ENCODE measurements around the gene ATRX.
"Not testable (repeated sequence)": the region's sequence is repeated elsewhere in the genome, so short reads cannot be mapped to it uniquely, and the experiment has no call there.

ATRX gene

DNA sequence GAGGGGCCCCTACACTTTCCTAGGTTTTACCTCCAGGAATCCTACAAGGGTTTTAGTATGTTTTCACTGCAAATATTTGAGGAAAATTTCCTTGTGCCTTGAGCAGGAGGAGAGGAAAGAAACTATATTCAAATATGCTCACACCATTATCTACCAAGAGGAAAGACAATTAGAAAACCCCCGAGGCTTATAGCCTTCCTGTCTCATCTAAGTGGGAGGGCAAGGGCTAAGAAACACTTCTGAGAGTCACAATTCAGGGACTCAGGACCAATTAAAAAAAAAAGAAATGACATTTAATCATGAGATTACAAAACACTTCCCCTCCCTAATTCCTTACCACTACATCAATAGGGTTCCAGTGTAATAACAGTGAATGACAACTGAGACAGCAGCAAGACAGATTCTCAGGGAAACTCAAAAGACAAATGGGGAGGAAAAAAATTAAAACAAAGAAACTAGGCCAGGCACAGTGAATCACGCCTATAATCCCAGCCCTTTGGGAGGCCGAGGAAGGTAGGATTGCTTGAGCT, 45.6 kb downstream of the ATRX start:
- H3K4me3 ChIP-seq (ENCODE audit: low read length): no peak overlapping the region
- no peak for DNase-seq (ENCODE audit: low read depth, low spot score)

- DNase-seq (ENCODE audit: low read depth, low spot score): no peak
- H3K4me3 ChIP-seq (ENCODE audit: low read length): no peak overlapping the region
These were observed 52.7 kb downstream of the ATRX start for GRCh38 chrX:77733342-77733741.

- H3K4me3 ChIP-seq (ENCODE audit: low read length): no peak overlapping the region
- DNase-seq (ENCODE audit: low read depth, low spot score): no peak
These were observed 54.1 kb downstream of the ATRX start for GRCh38 chrX:77731821-77732419.

DNA sequence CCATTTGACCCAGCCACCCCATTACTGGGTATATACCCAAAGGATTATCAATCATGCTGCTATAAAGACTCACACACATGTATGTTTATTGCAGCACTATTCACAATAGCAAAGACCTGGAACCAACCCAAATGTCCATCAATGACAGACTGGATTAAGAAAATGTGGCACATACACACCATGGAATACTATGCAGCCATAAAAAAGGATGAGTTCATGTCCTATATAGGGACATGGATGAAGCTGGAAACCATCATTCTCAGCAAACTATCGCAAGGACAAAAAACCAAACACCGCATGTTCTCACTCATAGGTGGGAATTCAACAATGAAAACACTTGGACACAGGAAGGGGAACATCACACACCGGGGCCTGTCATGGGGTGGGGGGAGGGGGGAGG, 59.9 kb downstream of the ATRX start:
- DNase-seq (ENCODE audit: low read depth, low spot score); H3K4me3 ChIP-seq (ENCODE audit: low read length): not testable (repeated sequence)

GRCh38 chrX:77723681-77724080, 62.3 kb downstream of the ATRX start:
- DNase-seq (ENCODE audit: low read depth, low spot score): no peak
- no peak overlapping the region for H3K4me3 ChIP-seq (ENCODE audit: low read length)

GRCh38 chrX:77719388-77719787, 66.6 kb downstream of the ATRX start:
- no peak overlapping the region for H3K4me3 ChIP-seq (ENCODE audit: low read length)
- DNase-seq (ENCODE audit: low read depth, low spot score): no peak

GRCh38 chrX:77704881-77705280, 81.1 kb downstream of the ATRX start:
- no peak for DNase-seq (ENCODE audit: low read depth, low spot score)
- no peak overlapping the region for H3K4me3 ChIP-seq (ENCODE audit: low read length)

- DNase-seq (ENCODE audit: low read depth, low spot score): peak; percentile 42
These were observed 87.8 kb downstream of the ATRX start for GRCh38 chrX:77698242-77698641.

DNA sequence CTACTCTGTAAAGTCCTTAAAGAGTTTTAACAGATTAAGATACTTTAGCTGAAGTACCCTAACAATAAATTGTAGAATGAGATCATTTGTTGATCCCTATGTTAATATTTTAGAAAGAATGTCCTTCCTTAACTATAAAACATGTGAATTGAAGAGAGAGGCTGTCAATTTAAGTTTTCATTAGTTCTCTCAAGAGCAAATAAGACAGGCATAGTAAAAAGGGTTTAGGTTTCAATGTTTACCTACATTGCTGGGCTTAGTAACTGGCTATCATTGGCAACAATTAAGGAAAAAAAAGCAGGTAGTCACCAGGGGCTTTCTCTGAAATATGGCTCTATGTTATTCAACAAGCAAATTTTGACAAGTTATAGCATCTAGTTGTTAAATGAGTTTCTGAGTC, 91.5 kb downstream of the ATRX start:
- H3K4me3 ChIP-seq (ENCODE audit: low read length): no peak overlapping the region
- no peak for DNase-seq (ENCODE audit: low read depth, low spot score)

More at GRCh38 chrX:77698242-77698641, 87.8 kb downstream of the ATRX start:
- no peak overlapping the region for H3K4me3 ChIP-seq (ENCODE audit: low read length)

DNA sequence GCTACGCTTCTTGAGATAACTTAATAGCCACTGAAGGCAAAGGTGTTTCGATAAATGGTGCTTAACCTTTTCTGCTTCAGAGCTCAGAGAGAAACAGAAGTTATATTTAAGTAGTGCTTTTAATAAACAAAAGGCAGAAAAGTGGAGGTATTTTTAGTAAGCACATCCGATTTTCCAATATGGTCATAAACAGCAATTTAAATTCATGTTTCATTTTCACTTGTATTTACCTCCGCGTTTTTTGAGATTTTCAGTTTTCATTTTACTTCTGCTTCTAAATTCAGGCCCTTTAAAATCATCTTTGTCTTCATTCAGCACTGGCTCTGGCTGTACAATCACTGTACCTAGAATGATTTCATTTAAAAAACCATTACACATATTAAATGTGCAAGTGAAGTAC, 92.4 kb downstream of the ATRX start:
- H3K4me3 ChIP-seq (ENCODE audit: low read length): no peak overlapping the region
- DNase-seq (ENCODE audit: low read depth, low spot score): no peak

- no peak overlapping the region for H3K4me3 ChIP-seq (ENCODE audit: low read length)
- no peak for DNase-seq (ENCODE audit: low read depth, low spot score)
These were observed 94.1 kb downstream of the ATRX start for GRCh38 chrX:77691916-77692315.

DNA sequence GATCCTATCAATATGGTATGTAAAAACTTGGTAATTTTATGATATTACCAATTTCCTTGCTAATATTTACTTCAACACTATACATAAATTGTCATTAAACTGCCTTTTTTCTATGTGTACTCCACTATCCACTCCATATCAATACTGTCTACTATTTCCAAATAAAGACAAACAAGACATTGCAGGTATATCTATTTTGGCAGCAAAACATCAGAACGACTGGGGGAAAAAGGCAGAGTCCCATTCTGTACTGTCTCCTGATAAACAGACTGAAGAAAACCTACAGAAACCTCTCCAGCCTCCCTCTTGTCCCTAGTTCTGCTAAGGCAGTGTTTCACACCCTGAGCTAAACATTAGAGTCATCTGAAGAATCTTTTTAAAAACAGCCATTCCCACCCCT, 96.6 kb downstream of the ATRX start:
- DNase-seq (ENCODE audit: low read depth, low spot score): no peak
- no peak overlapping the region for H3K4me3 ChIP-seq (ENCODE audit: low read length)

DNA sequence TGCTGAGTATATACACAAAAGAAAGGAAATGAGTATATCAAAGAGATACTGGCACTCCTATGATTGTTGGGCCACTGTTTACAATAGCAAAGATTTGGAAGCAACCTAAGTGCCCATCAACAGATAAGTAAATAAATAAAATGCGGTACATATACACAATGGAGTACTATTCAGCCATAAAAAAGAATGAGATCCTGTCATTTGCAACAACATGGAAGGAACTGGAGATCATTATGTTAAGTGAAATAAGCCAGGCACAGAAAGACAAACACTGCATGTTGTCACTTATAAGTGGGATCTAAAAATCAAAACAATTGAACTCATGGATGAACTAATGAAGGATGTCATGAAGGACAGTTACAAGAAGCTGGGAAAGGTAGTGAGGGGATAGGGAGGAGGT, 100.3 kb downstream of the ATRX start:
- H3K4me3 ChIP-seq (ENCODE audit: low read length); DNase-seq (ENCODE audit: low read depth, low spot score): not testable (repeated sequence)

DNA sequence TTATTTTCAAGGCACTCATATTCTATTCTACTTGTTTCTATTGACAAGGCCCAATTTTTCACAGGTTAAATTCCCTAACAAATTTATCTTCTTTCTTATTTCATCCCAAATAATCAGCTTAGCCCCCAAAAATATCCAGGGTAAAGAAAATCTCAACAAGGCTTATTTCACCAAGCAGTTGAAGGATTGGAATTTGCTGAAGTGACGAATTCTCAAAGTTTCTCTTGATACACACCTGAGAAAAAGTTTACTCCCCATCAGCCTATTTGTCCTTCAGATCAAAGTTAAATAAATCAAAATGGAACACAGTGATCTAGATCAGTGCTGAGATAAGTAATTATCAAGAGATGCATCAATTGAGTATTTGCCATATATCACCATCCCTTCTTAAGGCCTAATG, 106.9 kb downstream of the ATRX start:
- DNase-seq (ENCODE audit: low read depth, low spot score): no peak
- H3K4me3 ChIP-seq (ENCODE audit: low read length): no peak overlapping the region

GRCh38 chrX:77675986-77676385, 110.0 kb downstream of the ATRX start:
- DNase-seq (ENCODE audit: low read depth, low spot score): no peak
- H3K4me3 ChIP-seq (ENCODE audit: low read length): no peak overlapping the region

DNA sequence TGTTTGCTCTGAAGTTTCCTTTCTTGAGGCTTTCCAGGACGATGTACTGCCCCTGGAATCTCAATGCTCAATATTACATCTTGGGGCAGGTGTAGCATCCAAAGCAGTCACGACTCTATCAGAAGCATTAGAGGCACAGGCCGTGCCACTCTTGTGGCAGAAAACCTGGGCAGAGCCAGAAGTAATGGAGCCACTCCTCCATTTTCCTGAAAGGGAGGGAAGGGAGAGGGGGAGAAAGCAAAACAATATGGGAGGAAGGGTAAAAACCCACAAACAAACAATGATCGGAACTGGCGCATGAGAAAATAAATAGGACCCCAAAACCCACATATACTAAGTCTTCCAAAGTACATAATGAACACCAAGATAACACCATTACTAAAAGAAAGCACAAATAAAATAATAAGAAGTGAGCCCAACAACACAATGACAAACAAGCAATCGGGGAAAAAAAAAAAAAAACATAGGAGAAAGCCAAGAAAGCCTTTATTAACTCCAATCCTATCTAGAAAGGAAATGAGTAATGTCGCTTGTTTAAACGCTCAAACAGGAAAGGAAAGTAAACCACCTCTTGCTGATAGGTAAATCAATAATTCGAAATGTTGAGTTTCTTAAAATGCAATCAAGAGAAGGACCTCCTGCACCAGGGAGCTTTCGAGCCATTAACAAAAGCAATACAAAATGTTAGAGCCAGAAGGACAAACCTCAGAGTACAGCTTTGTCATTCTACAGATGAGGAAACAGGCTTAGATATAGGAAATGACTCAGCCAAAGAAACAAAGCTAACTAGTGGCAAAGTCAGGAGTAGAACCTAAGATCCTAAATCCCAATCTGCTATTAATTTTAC, 117.4 kb downstream of the ATRX start:
- DNase-seq (ENCODE audit: low read depth, low spot score): no peak
- no peak overlapping the region for H3K4me3 ChIP-seq (ENCODE audit: low read length)

DNA sequence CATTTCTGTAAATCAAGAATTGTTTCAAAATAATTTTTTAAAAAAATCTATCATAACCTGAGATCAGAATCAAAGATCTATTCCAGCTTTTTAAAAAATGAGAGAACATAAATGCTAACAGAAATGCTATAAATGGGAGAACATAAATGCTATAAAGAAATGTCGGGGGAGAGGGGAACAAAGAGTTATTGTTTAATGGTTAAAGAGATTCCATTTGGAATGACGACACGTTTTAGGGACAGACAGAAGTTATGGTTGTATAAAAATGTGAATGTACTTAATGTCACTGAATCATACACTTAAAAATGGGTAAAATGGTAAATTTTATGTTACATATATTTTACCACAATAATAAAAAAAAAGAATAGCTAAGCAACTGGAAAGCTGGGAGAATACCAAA, 127.1 kb downstream of the ATRX start:
- H3K4me3 ChIP-seq (ENCODE audit: low read length): no peak overlapping the region
- no peak for DNase-seq (ENCODE audit: low read depth, low spot score)

GRCh38 chrX:77652095-77652494, 133.9 kb downstream of the ATRX start:
- no peak for DNase-seq (ENCODE audit: low read depth, low spot score)
- H3K4me3 ChIP-seq (ENCODE audit: low read length): no peak overlapping the region

DNA sequence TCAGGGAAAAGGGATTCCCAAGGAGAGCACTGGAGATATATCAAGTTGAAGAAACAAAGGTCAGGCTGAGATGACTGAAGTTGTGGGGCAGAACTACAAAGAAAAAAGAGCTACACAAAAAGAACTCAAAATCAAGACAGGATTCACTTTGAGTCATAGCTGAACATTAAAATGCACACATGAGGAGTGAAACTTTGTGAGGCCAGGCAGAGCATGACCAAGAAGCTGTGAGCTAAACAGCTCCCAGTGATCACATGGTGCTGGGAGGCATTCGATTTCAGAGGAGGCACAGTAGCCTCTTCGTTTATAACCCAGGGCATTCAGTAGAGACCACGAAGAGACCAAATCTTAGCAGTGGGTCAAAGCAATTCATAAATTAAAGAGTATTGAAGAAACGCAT, 145.3 kb downstream of the ATRX start:
- no peak overlapping the region for H3K4me3 ChIP-seq (ENCODE audit: low read length)
- no peak for DNase-seq (ENCODE audit: low read depth, low spot score)

DNA sequence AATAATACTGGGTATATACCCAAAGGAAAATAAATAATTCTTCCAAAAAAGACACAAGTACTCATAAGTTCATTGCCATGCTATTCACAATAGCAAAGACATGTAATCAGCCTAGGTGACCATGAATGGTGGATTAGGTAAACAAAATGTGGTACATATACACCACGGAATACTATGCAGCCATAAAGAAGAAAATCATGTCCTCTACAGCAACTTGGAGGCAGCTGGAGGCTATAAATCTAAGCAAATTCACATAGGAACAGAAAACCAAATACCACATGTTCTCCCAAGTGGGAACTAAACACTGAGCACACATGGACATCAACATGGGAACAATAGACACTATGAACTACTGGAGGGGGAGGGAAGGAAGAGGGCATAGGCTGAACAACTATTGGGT, 146.2 kb downstream of the ATRX start:
- H3K4me3 ChIP-seq (ENCODE audit: low read length): no peak overlapping the region
- DNase-seq (ENCODE audit: low read depth, low spot score): no peak

GRCh38 chrX:77638397-77638796, 147.6 kb downstream of the ATRX start:
- no peak overlapping the region for H3K4me3 ChIP-seq (ENCODE audit: low read length)
- no peak for DNase-seq (ENCODE audit: low read depth, low spot score)

Measured in Jurkat, Clone E6-1 (cell line).